K562 (cell line): ENCODE data around the gene GRK3. TPM values are rescaled to one million over a fixed set of nuclear protein-coding genes. Genes with fewer than 3 reads are reported as not detected.

Experiments used
- ATAC-seq: fragments of 200-7000 bp; cut with Tn5 transposase; 3 replicates; pipeline ENCODE4 v1.9.1; 2020; ENCODE audit warnings: moderate library complexity
- BruUV-seq: library from RNA; stranded (reverse); fragments of 400-500 nt; replicated peaks from 2 replicates; lab custom pipeline; 2021; lab: Mats Ljungman, UMichigan
- CTCF ChIA-PET: fragments of 300-600 bp; formaldehyde crosslinking; extraction: SDS; loops from one replicate; lab custom pipeline; 2021; ENCODE audit warnings: low intra/inter-chr PET ratio; lab: Yijun Ruan, JAX
- POLR2A ChIA-PET: fragments of 300-600, 350-650 bp; sonication (Branson Sonifier 250); formaldehyde crosslinking; extraction: SDS; loops from one replicate; lab custom pipeline; 2021; ENCODE audit warnings: antibody characterized with exemption, inconsistent platforms; lab: Yijun Ruan, JAX
- DNase-seq, 4 experiments: peaks; one replicate each; pipeline versions ENCODE4 v3.0.0 to v3.0.0-alpha.2; 2011 to 2018; ENCODE audit warnings: low spot score in 3 of 4, mixed read lengths in 3 of 4; ENCODE audit errors: extremely low read depth in 1 of 4
- FAIRE-seq: peaks from 2 replicates; lab custom pipeline; 2011; peaks lifted over from hg19 to GRCh38; lab: Jason Lieb, UNC
- H2AFZ ChIP-seq: 2 replicates; pipeline ENCODE4 v1.6.0; 2011; ENCODE audit warnings: low read depth, low read length, control low read depth, inconsistent platforms
- H3K27ac ChIP-seq: fragments of 200-600 bp; 3 replicates; pipeline ENCODE4 v1.8.0; 2011; ENCODE audit warnings: low read depth, mild to moderate bottlenecking, control low read depth, inconsistent platforms, low read length, moderate library complexity, mixed read lengths; ENCODE audit errors: extremely low read depth
- H3K27me3 ChIP-seq, 2 experiments: fragments of 300-600 bp in 1 of 2; 2 replicates in 1 of 2; 3 replicates in 1 of 2; pipeline versions ENCODE4 v1.6.0 to v1.8.0; 2011; ENCODE audit warnings: inconsistent platforms in 2 of 2, low read length in 2 of 2, mild to moderate bottlenecking in 1 of 2, mixed read lengths in 1 of 2, moderate library complexity in 1 of 2; ENCODE audit not compliant: control insufficient read depth in 2 of 2, insufficient read depth in 2 of 2
- H3K36me3 ChIP-seq: fragments of 300-600 bp; 3 replicates; pipeline ENCODE4 v1.8.0; 2011; ENCODE audit warnings: mild to moderate bottlenecking, low read length, inconsistent platforms; ENCODE audit not compliant: control insufficient read depth, insufficient read depth
- H3K4me1 ChIP-seq, 2 experiments: fragments of 200-600 bp in 1 of 2; replicated peaks in 1 of 2; 2 replicates in 1 of 2; 3 replicates in 1 of 2; pipeline versions ENCODE4 v1.5.1 to v1.8.0; 2011; ENCODE audit warnings: inconsistent platforms in 2 of 2, low read length in 2 of 2, mild to moderate bottlenecking in 1 of 2, mixed read lengths in 1 of 2, moderate library complexity in 1 of 2; ENCODE audit not compliant: control insufficient read depth in 2 of 2, insufficient read depth in 2 of 2
- H3K4me2 ChIP-seq: 2 replicates; pipeline ENCODE4 v1.6.1; 2011; ENCODE audit warnings: low read length, control low read depth, inconsistent platforms, mixed read lengths; ENCODE audit not compliant: insufficient read depth
- H3K4me3 ChIP-seq: fragments of 200-600 bp; sonication (generic), shearing (Covaris generic); 2 replicates; pipeline ENCODE4 v1.5.1; 2016; ENCODE audit warnings: control low read depth, inconsistent platforms
- H3K79me2 ChIP-seq: fragments of 200-600 bp; 3 replicates; pipeline ENCODE4 v1.8.0; 2011; ENCODE audit warnings: low read length, inconsistent platforms; ENCODE audit not compliant: control insufficient read depth, insufficient read depth
- H3K9ac ChIP-seq, 2 experiments: 2 replicates each; pipeline versions ENCODE4 v1.6.0 to v1.6.1; 2011; ENCODE audit warnings: low read depth in 2 of 2, low read length in 2 of 2, control low read depth in 1 of 2, inconsistent platforms in 1 of 2, mild to moderate bottlenecking in 1 of 2, mixed read lengths in 1 of 2; ENCODE audit not compliant: insufficient read depth in 1 of 2
- H3K9me1 ChIP-seq: one replicate; pipeline ENCODE4 v1.6.0; 2011; ENCODE audit warnings: inconsistent platforms, mild to moderate bottlenecking, low read length, moderate library complexity; ENCODE audit not compliant: control insufficient read depth, insufficient read depth
- H3K9me3 ChIP-seq: replicated peaks from 2 replicates; pipeline ENCODE4 v1.5.1; 2011; ENCODE audit warnings: low read depth, low read length, inconsistent platforms; ENCODE audit not compliant: control insufficient read depth, insufficient read depth
- H4K20me1 ChIP-seq: replicated peaks from 2 replicates; pipeline ENCODE4 v1.6.1; 2011; ENCODE audit warnings: low read length, inconsistent platforms, mixed read lengths; ENCODE audit not compliant: control insufficient read depth, insufficient read depth
- ATF4 ChIP-seq: fragments of 450-650 bp; formaldehyde crosslinking; IDR thresholded peaks from 2 replicates; pipeline ENCODE4 v1.4.0; 2022; ENCODE audit warnings: mild to moderate bottlenecking, moderate library complexity
- ATF7 ChIP-seq: fragments of 450-650 bp; IDR thresholded peaks from 2 replicates; pipeline ENCODE4 v1.7.1; 2014; ENCODE audit warnings: mild to moderate bottlenecking, moderate library complexity
- BMI1 ChIP-seq: fragments of 150-350 bp; IDR thresholded peaks from 2 replicates; pipeline ENCODE4 v1.6.1; 2014; ENCODE audit warnings: low read length
- CBFB ChIP-seq: sonication (generic); formaldehyde crosslinking; IDR thresholded peaks from 2 replicates; pipeline ENCODE4 v1.4.0; 2020; ENCODE audit warnings: mild to moderate bottlenecking, missing genetic modification reagents
- EHMT2 ChIP-seq: fragments of 450-650 bp; IDR thresholded peaks from 2 replicates; pipeline ENCODE4 v1.6.1; 2018; ENCODE audit warnings: antibody characterized with exemption
- ETS1 ChIP-seq: conservative IDR thresholded peaks from 2 replicates; pipeline ENCODE4 v1.6.1; 2011; ENCODE audit warnings: low read depth, mild to moderate bottlenecking, low read length; ENCODE audit not compliant: control insufficient read depth
- ETV1 ChIP-seq: fragments of 450-650 bp; conservative IDR thresholded peaks from 2 replicates; pipeline ENCODE4 v1.6.1; 2016; ENCODE audit warnings: missing genetic modification characterization, control low read depth, low read depth, missing compliant biosample characterization
- FOXM1 ChIP-seq, 2 experiments: fragments of 450-650 bp in 1 of 2; sonication (generic) in 1 of 2; formaldehyde crosslinking in 1 of 2; IDR thresholded peaks; 2 replicates each; pipeline versions ENCODE4 v1.6.1 to v1.9.0; 2017 to 2022; ENCODE audit warnings: low read depth in 2 of 2, mild to moderate bottlenecking in 2 of 2, missing genetic modification reagents in 1 of 2, moderate library complexity in 1 of 2
- GTF2F1 ChIP-seq: IDR thresholded peaks from 2 replicates; pipeline ENCODE4 v1.6.1; 2011; ENCODE audit warnings: low read depth, low read length, improper control_type of control experiment
- JUND ChIP-seq, 2 experiments: IDR thresholded peaks; 2 replicates in 1 of 2; 3 replicates in 1 of 2; pipeline ENCODE4 v1.6.1; 2011; ENCODE audit warnings: borderline replicate concordance in 2 of 2, low read depth in 2 of 2, low read length in 2 of 2, improper control_type of control experiment in 1 of 2, missing biosample characterization in 1 of 2, missing genetic modification characterization in 1 of 2, missing genetic modification reagents in 1 of 2
- MXD1 ChIP-seq: fragments of 250-450 bp; sonication (Bioruptor Pico); IDR thresholded peaks from 2 replicates; pipeline ENCODE4 v1.8.0; 2021; ENCODE audit warnings: borderline replicate concordance, mild to moderate bottlenecking, moderate library complexity; ENCODE audit not compliant: poor library complexity, severe bottlenecking
- RBFOX2 ChIP-seq: fragments of 200-400 bp; formaldehyde crosslinking; IDR thresholded peaks from 2 replicates; pipeline ENCODE4 v1.6.1; 2017; ENCODE audit warnings: low read depth, mild to moderate bottlenecking, low read length, moderate library complexity
- SMARCC2 ChIP-seq: fragments of 450-650 bp; IDR thresholded peaks from 2 replicates; pipeline ENCODE4 v1.6.1; 2017; ENCODE audit warnings: antibody characterized with exemption, moderate library complexity, mild to moderate bottlenecking, low read depth
- ZFP1 ChIP-seq: fragments of 450-650 bp; formaldehyde crosslinking; IDR thresholded peaks from 2 replicates; pipeline ENCODE4 v1.4.0; 2020; ENCODE audit warnings: mild to moderate bottlenecking, mixed read lengths
- ZNF449 ChIP-seq: fragments of 250-450 bp; sonication (Bioruptor Pico); IDR thresholded peaks from 2 replicates; pipeline ENCODE4 v1.8.0; 2022; ENCODE audit warnings: moderate library complexity, mild to moderate bottlenecking, inconsistent platforms
- ZNF589 ChIP-seq: fragments of 200-800 bp; sonication (Bioruptor generic); IDR thresholded peaks from 2 replicates; pipeline ENCODE4 v1.6.1; 2016; ENCODE audit warnings: low read depth, missing genetic modification characterization, missing compliant biosample characterization
- WGBS: fragments of 100-300 bp; shearing (Covaris generic); methylation state at CpG from one replicate; pipeline ENCODE4 v1.1.6; 2016; ENCODE audit warnings: low coverage, mixed read lengths; ENCODE audit not compliant: insufficient coverage; ENCODE audit errors: missing lambda C conversion rate; 5-methylcytosine and 5-hydroxymethylcytosine counted together
- in situ Hi-C: fragments of 300-500 bp; cut with MboI; formaldehyde crosslinking; loops from 4 replicates; pipeline ENCODE4 v1.15.0; 2018; ENCODE audit warnings: inconsistent platforms, mixed read lengths
- intact Hi-C: fragments of 100-400 bp; cut with micrococcal nuclease; formaldehyde crosslinking; loops from 2 replicates; pipeline ENCODE4 v1.14.2; 2022
- polyA plus RNA-seq, 8 experiments: library from polyadenylated mRNA; depleted of rRNA in 4 of 8; stranded (reverse) in 5 of 8; unstranded in 3 of 8; fragments of >200 nt; fragmentation: Nextera tagmentation in 2 of 8; fragmentation: Illumina TruSeq in 1 of 8; extraction: Ambion mirVana in 2 of 8; extraction: Trizol in 1 of 8; gene quantifications; 2 replicates each; pipeline versions ENCODE4 v1.2.1 to v1.2.3, GENCODE V29; 2011 to 2014; ENCODE audit warnings: inconsistent platforms in 1 of 8, missing spikeins in 1 of 8
- total RNA-seq, 7 experiments: library from RNA; depleted of rRNA in 6 of 7; stranded (reverse); fragments of >200 nt in 6 of 7; fragmentation: Illumina TruSeq in 2 of 7; extraction: Trizol in 2 of 7; gene quantifications; 2 replicates each; pipeline versions ENCODE4 v1.2.1 to v1.2.3, GENCODE V29; 2011 to 2021; ENCODE audit warnings: low replicate concordance in 1 of 7

The GRK3 gene
- total and polyA plus RNA-seq, 9 of the 15 experiments (the other 6 are each of a cell fraction or from before 2014, with no cell fraction given) = 1.4 to 7.6 (median 3.6) TPM

- TF ChIP-seq ZNF449 (no peak), BMI1 (no peak)
Observed at GRCh38 chr22:25670070-25670461, 105.6 kb downstream of the GRK3 start (continued).

- no peaks in the 10 kb centered on the region for H3K4me1 ChIP-seq
- DNase-seq = no peak
- no peak overlapping the region for H3K4me2 ChIP-seq
- H3K9me3 ChIP-seq = no peaks in the 10 kb centered on the region
- no TSS peak for BruUV-seq
- 49% methylated on average over 4 of the region's 5 CpGs for WGBS
- in situ Hi-C loops = no loop called here
- FAIRE-seq = no peak
- no peak overlapping the region for H3K4me3 ChIP-seq
- H3K36me3 ChIP-seq = no peaks in the 10 kb centered on the region
- no peaks in the 10 kb centered on the region for H3K27me3 ChIP-seq
- H4K20me1 ChIP-seq = no peaks in the 10 kb centered on the region
- H3K9ac ChIP-seq = no peak overlapping the region
- CTCF ChIA-PET = no interaction called here
- no peak overlapping the region for H3K27ac ChIP-seq
- no peak overlapping the region for H2AFZ ChIP-seq
- no peaks in the 10 kb centered on the region for H3K9me1 ChIP-seq
- ATAC-seq = no peak
- H3K79me2 ChIP-seq = no peaks in the 10 kb centered on the region
- POLR2A ChIA-PET = no interaction called here
- intact Hi-C loops = no loop called here
- TF ChIP-seq RBFOX2 (no peak), FOXM1 (IDR thresholded peaks at IDR 0.05; ENCODE audit: low read depth) (no peak), FOXM1 (CRISPR knock-in tag; IDR thresholded peaks at IDR 0.05; ENCODE audit: low read depth) (no peak), SMARCC2 (no peak), ATF4 (CRISPR knock-in tag) (peak; percentile 76), ZNF589 (CRISPR knock-in tag) (0 out of 2 replicates have a peak, but pooled peaks have one; percentile 38), JUND (IDR thresholded peaks at IDR 0.05; ENCODE audit: borderline replicate concordance, low read depth, low read length) (no peak), JUND (tag; IDR thresholded peaks at IDR 0.05; ENCODE audit: borderline replicate concordance, low read depth, low read length) (no peak), CBFB (CRISPR knock-in tag) (no peak), GTF2F1 (no peak), MXD1 (CRISPR knock-in tag) (no peak), ETV1 (tag) (no peak), EHMT2 (no peak), ZFP1 (CRISPR knock-in tag) (no peak), ETS1 (no peak), ATF7 (peak; percentile 49; the same call in 1 of the 2 replicates)
Observed at GRCh38 chr22:25672289-25673084, 108.0 kb downstream of the GRK3 start.
